Erythroblast (primary cell): Measurements from ENCODE around the gene EIF4A3.

ENCODE experiments used
- DNase-seq, 2 experiments: peaks; one replicate each; lab custom pipeline; 2025; lab: John Stamatoyannopoulos, UW
- GATA1 ChIP-seq: IDR thresholded peaks from 2 replicates; pipeline ENCODE4 v1.6.1; 2011; ENCODE audit warnings: low read depth, mild to moderate bottlenecking, control low read depth, low read length, moderate library complexity
- POLR2A ChIP-seq: IDR thresholded peaks from 2 replicates; pipeline ENCODE4 v1.6.1; 2011; ENCODE audit warnings: mild to moderate bottlenecking, low read length

The EIF4A3 gene

GRCh38 chr17:80109713-80110446, 37.0 kb downstream of the EIF4A3 start:
- TF ChIP-seq GATA1: no peak
- TF ChIP-seq POLR2A: no peak

DNA sequence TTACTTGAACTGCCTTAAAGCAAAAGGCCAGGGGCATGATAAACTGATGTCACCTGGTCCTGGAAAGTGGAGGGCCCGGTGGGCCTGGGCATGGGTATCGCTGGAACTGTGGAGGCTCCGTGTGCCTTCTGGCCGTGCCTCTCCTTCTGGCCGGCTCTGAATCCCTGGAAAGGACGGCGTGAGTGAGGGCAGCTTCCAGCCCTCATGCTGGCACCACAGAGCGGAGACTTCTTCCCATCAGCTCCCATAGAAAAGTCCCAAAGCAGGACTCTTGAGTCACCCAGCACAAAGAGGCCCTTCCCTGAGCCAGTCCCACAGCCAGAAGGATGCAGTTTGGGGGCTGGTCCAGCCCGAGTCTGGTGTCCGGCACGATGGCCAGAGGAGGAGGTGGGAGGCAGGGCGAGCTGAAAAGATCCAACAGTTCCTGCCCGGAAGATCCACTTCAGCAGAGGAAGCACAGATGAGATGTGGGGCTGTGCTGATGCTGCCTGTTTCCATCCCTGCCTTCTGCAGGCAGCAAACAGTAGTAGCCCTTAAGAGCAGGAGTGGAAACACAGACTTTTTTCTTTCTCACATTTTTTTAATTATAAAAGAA, 37.8 kb downstream of the EIF4A3 start:
- TF ChIP-seq POLR2A (no peak), GATA1 (no peak)
- DNase-seq: no peak

More at GRCh38 chr17:80109713-80110446, 37.0 kb downstream of the EIF4A3 start:
- no peak for DNase-seq

DNA sequence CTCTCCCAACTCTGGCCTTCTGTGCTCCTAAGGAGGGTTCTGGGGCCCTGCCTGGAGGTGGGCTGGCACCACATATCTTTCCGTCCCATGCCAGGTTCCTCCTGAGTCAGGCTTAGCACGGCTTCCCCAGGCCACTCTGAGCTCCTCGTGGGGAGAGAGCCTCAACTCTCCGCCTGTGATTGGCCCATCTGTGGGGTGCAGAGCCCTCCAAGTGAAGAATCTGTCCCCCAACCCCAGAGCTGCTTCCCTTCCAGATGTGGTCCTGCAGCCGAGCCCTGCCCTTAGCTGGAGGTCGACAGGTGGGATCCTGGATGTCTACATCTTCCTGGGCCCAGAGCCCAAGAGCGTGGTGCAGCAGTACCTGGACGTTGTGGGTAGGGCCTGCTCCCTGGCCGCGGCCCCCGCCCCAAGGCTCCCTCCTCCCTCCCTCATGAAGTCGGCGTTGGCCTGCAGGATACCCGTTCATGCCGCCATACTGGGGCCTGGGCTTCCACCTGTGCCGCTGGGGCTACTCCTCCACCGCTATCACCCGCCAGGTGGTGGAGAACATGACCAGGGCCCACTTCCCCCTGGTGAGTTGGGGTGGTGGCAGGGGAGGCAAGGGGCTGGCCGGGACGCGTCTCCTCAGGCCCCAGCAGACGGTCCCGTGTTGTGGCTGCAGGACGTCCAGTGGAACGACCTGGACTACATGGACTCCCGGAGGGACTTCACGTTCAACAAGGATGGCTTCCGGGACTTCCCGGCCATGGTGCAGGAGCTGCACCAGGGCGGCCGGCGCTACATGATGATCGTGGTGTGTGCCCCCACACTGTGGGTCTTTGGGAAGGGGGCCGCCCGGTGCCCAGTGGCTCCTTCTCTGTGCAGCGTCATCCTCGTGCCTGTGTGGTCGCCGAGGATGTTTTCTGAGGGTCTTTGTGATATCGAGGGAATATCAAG, 38.6 kb downstream of the EIF4A3 start:
- no peak for DNase-seq
- TF ChIP-seq GATA1: no peak
- no peak for TF ChIP-seq POLR2A

GRCh38 chr17:80107231-80108021, 39.5 kb downstream of the EIF4A3 start:
- DNase-seq: no peak
- TF ChIP-seq GATA1 (no peak), POLR2A (no peak)

GRCh38 chr17:80106751-80107150, 40.2 kb downstream of the EIF4A3 start:
- TF ChIP-seq POLR2A (no peak), GATA1 (no peak)
- DNase-seq: no peak

GRCh38 chr17:80106176-80106575, 40.8 kb downstream of the EIF4A3 start:
- DNase-seq: no peak
- no peak for TF ChIP-seq POLR2A
- no peak for TF ChIP-seq GATA1

DNA sequence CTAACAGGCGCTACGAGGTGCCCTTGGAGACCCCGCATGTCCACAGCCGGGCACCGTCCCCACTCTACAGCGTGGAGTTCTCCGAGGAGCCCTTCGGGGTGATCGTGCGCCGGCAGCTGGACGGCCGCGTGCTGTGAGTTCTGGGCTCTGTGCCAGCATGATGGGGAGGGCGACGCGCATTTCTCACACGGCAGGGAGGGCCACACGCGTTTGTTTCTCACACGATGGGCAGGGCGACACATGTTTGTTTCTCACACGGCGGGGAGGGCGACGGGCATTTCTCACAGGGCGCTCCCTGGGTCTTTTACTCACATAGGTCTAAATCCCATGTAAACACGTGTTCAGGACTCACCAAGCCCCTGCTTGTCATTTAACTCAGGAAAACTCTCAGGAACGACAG, 41.2 kb downstream of the EIF4A3 start:
- no peak for DNase-seq
- TF ChIP-seq GATA1: no peak

- DNase-seq: no peak
- no peak for TF ChIP-seq POLR2A
These were observed 42.0 kb downstream of the EIF4A3 start for GRCh38 chr17:80104956-80105375.

GRCh38 chr17:80104321-80104955, 42.5 kb downstream of the EIF4A3 start:
- no peak for DNase-seq
- TF ChIP-seq POLR2A (no peak), GATA1 (no peak)

GRCh38 chr17:80103449-80104085, 43.4 kb downstream of the EIF4A3 start:
- TF ChIP-seq GATA1 (no peak), POLR2A (no peak)
- no peak for DNase-seq

DNA sequence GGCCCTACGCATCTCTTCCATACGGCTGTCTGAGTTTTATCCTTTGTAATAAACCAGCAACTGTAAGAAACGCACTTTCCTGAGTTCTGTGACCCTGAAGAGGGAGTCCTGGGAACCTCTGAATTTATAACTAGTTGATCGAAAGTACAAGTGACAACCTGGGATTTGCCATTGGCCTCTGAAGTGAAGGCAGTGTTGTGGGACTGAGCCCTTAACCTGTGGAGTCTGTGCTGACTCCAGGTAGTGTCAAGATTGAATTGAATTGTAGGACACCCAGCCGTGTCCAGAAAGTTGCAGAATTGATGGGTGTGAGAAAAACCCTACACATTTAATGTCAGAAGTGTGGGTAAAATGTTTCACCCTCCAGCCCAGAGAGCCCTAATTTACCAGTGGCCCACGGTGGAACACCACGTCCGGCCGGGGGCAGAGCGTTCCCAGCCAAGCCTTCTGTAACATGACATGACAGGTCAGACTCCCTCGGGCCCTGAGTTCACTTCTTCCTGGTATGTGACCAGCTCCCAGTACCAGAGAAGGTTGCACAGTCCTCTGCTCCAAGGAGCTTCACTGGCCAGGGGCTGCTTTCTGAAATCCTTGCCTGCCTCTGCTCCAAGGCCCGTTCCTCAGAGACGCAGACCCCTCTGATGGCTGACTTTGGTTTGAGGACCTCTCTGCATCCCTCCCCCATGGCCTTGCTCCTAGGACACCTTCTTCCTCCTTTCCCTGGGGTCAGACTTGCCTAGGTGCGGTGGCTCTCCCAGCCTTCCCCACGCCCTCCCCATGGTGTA, 44.1 kb downstream of the EIF4A3 start:
- no peak for TF ChIP-seq GATA1
- no peak for TF ChIP-seq POLR2A
- DNase-seq: no peak

- peak; percentile 63 to 67 for DNase-seq
- no peak for TF ChIP-seq GATA1
- TF ChIP-seq POLR2A: no peak
These were observed 44.8 kb downstream of the EIF4A3 start for GRCh38 chr17:80101946-80102663.
